NCI-H1092 treated with DMSO at 0.1 percent for 48 hours (cell line): ENCODE data around the gene ZCCHC14.

ENCODE experiments used
- DNase-seq: peaks from one replicate; lab custom pipeline; 2025; lab: John Stamatoyannopoulos, UW

ZCCHC14 gene

DNA sequence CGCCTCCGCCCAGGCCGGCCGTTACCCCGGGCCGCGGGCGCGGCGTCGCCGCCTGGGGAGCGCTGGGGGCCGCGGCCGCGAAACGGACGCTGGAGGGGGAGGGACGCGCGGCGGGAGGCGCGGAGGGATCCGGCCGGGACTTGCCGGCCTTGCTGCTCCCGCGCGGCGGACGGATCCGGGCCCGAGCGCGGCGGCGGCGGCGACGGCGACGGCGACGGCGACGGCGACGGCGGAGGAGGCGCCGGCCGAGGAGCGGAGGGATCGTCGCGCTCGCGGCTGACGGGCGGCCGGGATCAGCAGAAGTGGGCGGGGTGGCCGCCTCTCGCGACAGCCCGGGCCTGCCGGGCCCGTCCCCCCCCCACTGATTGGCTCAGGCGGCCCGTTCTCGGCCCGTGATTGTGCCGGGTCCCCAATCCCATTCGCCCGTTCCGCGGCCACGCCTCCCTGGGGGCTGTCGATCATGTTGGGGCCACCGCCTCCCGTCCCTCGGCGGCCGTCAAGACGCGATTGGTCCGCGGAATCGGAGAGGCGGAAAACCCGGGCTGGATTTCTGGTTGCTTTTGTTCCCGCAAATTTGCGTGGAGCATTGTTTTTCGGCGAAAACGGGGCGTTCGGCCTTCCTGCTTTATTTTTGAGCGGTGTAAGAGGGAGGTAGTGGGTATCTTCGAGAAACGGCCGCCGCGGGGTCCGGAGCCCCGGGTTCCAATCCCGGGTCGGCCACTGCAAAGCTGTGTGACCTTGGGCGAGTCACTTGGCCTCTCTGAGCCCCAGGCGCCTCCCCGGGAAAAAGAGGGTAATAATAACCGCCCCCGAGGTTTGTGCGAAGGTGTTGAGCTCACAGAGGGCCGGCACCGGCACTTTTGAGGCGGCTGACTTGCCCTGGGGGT lies at the start of gene ZCCHC14:
Gene ZCCHC14 (minus strand): TSS at position 304 of the 887 bp plus-strand sequence. CDS start 786 bp downstream, outside the sequence.
- DNase-seq: peak; percentile 95

DNA sequence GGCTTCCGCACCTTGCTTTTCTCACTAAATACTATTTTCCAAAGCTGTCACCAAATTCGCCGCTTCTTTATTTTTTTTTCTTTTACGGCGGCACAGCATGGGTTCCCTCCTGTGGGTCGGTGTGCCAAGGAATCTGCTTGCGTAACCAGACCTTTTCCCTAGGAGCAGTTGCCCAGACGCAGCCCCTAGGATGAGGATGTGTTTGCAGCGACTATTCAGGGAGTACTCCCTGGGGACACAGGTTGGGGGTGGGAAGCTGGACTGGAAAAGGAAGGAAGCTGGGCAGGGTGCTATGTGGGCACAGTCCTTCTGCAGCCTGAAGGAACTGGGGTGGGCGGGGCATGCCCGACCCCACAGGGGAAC lies 49.0 kb upstream of the ZCCHC14 start:
- no peak for DNase-seq

DNA sequence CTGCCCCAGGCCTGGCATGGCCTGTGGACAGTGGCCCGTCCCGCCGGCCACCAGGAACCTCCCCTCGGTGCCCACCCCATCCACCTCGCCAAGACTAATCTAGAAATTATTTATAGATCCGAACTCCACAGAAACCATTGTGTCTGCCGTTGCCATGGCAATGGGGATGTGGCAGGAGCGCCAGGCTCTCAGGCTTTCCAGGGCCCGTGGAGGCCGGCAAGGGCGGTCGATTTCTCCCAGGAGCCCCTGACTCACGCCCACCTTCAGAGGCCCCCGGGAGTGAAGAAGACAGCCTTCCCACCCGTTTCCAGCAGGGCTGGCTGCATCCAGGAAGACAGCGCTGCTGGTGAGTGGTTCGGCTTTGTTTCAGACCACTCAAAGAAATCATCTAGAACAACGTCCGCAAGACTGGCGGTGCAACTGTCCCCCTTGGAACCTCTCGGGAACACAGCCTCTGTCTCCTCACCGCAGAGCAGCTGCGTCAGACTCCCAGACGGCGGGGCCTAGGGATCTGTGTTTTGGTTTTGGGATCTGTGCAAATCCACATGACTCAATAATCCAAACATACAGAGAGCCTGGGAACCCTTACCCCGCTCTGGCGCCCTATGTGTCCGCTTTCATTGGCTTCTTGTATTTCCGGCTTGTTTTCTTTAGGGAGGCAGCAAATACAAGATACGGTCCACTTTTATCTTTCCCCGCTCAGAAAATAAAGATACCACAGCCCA lies 48.5 kb upstream of the ZCCHC14 start:
- peak; percentile 38 for DNase-seq

DNA sequence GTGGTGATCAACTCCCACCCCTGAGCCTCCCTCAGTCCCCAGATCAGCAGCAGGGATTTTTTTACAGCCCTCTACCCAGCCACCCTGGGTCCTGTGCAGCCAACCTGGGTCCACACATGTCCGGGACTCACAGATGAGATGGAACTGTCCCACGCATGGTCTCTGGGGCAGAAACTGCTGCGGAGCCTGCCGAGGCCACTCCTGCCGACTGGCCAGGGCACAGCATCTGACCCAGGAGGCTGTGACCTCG lies 48.0 kb upstream of the ZCCHC14 start:
- DNase-seq: no peak

DNA sequence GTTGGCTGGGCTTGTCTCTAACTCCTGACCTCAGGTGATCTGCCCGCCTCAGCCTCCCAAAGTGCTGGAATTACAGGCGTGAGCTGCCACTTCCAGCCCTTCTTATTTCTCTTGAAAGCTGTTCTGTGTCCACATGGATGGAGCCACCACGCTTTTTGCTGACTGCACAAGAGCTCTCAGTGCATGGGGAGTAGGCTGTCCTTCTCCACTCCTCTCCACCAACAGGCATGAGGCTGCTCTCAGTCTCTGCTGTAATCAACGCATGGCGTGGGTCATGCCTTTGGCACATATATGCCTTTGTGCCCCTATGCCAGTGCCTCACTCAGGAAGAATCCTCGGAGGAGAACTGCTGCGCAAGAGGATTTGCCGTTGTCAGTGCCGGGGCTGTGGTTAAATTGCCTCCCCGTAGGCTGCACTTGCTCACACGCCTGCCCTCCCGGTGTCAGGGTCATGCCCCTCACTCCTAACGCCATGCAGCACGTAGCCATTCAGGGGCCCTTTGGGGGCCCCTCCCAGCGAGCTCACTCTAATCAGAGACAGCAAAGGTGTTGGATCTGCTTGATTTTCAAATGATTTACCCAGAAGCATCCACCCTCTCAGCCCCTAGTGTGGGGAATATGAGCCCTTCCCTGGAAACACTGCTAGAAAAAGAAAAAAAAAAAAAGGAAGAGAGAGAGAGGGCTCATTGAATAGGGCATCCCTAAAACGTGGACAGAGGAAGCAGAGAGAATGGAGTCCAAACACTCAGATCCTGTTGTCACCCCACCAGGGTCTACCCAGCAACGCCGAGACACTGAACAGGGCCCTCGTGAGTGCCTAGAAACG lies 47.5 kb upstream of the ZCCHC14 start:
- peak; percentile 46 for DNase-seq

DNA sequence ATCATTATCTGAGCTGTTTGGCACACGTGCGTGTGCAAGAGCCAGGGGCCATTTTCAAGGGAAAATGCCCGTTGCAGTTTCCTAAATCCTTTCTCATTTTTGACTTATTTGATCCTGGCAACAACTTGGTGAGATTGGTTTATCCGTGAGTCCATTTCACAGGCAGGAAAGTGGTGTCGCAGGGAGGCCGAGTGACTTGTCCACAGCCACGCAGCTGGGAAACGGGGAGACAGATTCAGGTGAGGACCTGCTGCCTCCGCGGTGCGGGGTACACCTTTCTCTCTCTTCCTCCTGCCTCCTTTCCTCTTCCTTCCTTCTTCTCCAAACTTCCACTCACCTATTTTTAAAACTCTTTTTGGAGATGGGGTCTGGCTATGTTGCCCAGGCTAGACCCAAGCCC lies 46.3 kb upstream of the ZCCHC14 start:
- DNase-seq: no peak

DNA sequence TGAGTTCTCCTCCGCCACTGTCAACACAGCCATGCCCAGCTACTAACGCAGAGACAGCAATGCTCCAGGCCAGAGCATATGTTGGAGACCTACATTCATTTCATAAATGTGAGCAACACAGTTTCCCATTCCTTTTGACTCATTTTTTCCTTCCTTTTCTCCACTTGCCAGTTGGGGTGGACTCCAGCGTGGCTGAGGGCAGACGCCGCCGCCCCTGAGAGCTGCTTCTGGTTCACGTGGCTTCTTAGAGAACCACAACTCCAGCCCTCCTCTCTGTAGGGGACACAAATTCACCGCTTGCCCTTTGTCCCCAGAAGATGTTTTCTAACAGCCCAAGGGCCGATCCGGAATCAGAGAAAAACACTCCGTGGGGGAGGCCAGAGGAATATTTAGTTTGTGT lies 45.8 kb upstream of the ZCCHC14 start:
- no peak for DNase-seq

DNA sequence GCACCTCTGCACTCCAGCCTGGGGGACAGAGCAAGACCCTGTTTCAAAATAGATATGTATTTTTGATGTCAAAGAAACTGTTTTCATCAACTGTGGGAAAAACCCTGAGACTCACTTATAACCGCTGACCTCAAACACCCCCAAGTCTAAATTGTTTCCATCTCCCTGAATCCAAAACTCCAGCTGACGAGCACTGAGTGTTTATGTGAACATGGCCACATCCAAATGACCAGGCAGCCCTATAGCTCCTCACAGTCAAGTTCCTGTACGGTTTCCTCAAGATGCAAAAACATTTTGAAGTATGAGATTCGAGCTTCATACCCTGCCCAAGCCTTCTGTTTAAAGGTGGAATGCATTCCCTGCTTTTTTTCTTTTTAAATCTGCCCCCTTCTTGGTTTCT lies 45.3 kb upstream of the ZCCHC14 start:
- DNase-seq: no peak

DNA sequence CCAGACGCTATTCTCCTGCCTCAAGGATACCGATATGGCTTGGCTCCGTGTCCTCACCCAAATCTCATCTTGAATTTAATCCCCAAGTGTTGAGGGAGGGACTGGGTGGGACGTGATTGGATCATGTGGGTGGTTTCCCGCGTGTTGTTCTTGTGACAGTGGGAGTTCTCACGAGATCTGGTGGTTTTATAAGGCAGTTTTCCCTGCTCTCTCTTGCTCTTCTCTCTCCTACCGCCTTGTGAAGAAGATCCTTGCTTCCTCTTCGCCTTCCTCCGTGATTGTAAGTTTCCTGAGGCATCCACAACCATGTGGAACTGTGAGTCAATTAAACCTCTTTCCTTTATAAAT lies 43.9 kb upstream of the ZCCHC14 start:
- no peak for DNase-seq

DNA sequence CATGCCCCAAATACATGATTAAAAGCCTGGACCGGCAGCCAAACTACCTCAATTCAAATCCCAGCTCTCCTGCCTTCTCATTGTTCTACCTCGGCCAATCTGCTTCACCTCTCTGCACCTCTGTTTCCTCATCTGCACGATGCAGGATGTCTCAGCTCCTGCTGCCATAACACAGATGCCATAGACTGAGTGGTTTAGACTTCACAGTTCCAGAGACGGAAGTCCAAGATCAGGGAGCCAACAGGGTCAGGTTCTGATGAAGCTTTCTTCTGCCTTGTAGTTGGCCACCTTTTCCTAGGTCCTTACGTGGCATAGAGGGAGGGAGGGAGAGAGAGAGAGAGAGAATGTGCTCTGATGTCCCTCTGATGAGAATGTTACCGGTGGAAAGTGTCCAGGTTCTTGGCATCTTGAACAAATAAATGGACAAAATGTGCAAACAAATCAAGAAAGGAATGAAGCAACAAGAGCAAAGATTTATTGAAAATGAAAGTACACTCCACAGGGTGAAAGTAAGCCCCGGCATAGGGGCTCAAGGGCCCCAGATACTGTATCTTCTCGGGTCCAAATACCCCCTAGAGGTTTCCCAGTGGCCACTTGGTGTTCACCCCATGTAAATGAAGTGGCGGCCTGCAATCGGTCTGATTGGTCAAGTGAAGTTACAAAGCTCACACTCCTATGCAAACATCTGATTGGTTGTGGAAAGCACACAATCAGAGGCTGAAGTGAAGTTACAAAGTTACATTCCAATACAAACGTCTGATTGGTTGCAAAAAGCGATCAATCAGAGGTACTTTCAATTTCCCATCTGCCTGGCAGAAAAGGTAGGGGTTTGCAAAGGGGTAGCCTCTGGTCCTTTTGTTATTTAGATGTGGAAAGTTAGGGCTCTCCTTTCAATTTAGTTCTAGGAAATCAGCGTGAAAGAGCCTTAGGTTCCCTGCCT lies 43.3 kb upstream of the ZCCHC14 start:
- no peak for DNase-seq

DNA sequence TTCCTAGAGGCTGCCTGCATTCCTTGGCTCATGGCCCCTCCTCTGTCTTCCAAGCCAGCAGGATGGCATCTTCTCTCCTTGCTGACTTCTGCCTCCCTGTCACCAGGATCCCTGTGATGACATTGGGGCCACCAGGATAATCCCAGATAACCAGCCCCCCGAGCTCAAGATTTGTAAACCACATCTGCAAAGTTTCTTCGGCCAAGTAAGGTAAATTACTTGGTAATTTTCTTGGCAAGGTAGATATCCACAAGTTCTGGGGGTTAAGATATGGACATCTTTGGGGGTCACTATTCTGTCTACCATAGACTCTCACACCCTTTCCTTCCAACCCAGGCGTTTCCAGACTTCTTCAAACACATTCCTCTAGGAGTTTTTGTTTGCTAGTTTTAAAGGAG lies 42.6 kb upstream of the ZCCHC14 start:
- no peak for DNase-seq

DNA sequence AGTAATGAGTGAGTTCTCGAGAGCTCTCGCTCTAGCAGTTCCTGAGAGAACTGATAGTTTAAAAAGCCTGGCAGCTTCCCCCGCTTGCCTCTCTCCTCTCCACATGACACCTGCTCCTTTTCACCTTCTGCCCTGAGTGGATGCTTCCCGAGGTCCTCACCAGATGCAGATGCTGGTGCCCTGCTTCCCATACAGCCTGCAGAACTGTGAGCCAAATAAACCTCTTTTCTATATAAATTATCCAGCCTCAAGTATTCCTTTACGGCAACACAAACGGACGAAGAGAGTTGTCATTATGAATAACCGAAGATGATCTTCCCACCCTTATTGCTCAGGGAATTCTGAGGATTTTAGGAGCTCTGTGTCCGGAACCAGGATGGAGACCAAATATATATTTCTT lies 41.9 kb upstream of the ZCCHC14 start:
- no peak for DNase-seq

DNA sequence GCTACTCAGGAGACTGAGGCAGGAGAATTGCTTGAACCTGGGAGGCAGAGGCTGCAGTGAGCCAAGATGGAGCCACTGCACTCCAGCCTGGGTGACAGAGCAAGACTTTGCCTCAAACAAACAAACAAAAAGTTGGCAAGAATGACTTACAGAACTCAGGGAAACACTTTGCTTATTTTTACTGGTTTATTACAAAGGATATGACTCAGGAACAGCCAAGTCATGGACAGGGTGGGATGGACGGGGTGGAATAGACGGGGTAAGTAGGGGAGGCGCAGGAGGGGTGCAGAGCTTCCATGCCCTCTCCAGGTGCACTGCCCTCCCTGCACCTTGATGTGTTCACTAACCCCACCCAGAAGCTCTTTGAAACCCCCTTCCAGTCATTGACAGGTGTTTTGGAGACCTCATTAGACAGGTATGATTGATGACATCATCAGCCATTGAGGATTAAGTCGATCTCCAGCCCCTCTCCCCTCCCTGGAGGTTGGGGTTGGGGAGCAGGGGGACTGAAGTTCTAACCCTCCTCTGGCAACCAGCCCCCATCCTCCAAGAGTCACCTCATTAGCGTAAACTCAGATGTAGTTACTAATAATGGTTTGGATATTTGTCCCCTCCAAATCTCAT lies 41.3 kb upstream of the ZCCHC14 start:
- no peak for DNase-seq

DNA sequence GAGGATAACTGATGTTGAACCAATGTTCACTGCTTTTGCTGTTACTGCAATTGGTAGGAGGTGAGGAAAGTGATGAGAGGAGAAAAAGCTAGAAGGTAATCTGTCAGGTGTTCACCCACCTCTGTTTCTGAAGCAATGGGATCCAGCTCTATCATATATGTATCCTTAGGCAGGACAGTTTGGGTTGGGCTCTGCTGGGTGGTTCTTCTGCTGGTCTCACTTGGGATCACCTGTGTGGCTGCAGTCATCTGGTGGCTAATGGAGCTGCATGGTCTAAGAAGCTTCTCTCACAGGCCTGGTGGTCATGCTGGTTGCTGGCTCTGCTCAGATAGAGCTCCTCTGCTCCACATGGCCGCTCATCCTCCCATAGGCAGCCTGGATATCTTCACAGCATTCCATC lies 40.2 kb upstream of the ZCCHC14 start:
- no peak for DNase-seq

DNA sequence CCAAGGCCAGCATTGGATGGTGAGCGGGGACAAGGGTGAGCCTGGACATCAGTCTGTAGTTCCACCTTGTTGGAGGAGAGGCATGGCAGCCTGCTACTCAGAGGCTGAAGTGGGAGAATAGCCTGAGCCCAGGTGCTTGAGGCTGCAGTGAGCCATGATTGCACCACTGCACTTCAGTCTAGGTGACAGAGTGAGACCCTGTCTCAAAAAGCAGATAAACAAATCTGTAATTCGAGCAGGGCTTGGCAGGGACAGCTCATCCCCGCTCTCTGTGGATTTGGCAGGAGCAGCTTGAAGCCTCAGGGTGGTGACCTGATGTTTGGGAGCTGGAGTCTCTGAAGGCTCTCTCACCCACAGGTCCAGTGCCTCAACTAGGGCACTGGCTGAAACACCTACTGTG lies 38.6 kb upstream of the ZCCHC14 start:
- peak; percentile 14 for DNase-seq

DNA sequence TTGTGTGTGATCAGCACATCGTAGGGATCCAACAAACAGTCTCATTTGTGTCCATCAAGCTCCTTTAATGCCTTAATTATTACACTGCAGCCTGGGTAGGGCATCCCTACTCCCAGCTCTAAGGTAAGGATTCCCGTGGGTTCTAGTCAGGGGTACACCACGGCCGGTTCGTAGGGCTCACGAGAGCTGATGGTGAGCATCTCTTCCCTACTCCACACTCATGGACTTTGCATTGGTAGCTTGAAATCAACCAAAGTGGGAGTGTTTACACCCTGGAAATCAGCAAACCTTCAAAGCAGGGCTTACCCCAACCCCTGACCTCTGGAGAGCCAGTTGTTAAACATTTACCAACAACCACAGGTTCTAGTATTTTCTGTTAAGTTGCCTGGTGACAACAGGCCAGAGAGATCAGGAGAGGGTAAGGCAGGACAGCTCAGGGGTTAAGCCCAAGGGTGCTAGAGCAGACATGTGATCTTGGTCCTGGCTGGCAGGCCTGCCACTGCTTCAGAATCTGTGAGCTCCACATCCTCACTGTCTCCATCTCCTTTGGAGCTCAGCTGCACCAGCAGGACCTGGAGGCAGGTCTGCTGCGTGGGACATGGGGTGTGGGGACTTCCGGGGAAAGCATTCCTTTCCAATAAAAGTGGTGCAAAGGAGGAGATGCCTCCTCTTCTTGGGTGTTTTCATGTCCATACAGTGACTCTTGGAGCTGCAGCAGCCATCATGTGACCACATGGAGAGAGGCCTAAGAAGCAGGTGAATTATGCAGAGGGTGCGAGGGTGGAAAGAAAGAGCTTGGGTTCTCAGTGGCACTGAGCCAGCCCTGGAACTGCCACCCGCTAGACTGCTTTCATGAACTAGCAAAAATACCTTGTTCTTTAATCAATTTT lies 36.1 kb upstream of the ZCCHC14 start:
- no peak for DNase-seq

DNA sequence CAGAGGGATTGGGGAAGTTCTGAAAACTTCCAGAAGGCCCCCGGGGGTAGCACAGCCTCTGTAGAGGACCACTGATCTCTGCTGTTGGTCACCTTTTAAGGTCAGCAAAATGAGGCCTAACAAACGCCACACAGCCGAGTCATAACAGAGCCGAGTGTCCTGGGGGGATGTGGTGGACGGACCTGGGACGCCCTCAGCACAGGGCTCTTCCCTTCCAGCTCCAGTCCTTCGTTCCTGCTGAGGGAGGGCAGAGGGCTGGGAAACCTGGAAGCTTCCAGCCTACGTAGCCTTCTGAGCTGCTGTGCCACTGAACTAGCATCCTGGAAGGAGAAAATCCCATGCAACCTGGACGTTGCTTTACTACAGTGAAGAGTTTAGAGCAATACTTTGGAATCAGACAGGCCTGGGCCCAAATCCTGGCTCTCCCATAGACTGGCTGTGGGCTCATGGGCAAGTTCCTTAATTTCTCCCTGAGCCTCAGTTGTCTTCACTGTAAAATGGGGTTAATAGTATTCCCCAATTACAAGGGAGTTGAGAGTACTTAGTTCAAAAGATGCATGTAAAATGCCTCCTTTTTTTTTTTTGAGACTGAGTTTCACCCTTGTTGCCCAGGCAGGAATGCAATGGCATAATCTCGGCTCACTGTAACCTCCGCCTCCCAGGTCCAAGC lies 34.4 kb upstream of the ZCCHC14 start:
- no peak for DNase-seq

DNA sequence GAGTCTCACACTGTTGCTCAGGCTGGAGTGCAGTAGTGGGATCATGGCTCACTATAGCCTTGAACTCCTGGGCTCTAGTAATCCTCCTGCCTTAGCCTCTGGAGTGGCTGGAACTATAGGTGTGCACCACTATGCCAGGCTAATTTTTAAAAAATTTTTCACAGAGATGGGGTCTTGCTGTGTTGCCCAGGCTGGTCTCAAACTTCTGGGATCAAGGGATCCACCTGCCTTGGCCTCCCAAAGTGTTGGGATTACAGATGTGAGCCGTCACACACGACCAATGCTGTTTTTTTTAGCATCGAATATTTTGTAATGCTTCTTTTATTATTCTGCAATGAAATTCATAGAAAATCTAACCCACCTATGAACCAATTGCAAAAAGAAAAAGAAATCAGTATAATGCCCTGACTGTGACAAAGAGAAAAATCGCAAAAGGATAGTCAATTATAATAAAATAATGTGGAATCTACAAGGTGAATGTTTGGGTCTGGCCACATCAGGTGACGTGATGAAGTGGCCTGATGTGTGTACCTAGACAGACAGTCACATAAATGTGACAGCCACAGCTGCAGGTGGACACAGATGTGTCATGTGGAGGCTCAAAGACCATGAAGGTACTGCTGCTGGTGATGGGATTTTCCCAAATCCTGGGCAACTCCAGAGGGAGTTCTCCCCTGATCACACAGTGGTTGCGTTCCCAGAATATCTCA lies 33.6 kb upstream of the ZCCHC14 start:
- no peak for DNase-seq

DNA sequence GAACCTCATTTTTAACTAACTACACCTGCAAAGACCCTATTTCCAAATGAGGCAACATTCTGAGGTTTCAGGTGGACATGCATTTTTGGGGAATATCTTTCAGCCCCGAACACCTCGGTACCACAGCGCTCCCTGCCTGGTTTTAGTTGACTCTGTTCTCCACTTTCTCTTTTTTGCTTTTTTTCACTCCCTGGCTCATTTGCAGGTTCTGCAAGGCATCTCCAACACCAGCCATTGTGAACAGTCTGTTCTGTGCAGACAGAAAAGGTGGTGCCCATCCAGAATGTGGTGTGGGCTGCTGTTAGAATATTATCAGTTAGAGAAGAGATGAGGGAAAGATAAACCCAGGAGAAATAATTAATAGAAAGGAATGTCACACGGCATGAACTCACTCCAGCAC lies 32.5 kb upstream of the ZCCHC14 start:
- DNase-seq: no peak
